Brain microvascular endothelial cell (primary cell): ENCODE results near the gene VPS25.

Experiments used
- DNase-seq: peaks from one replicate; pipeline ENCODE4 v3.0.0-alpha.2; 2020
- H3K27ac ChIP-seq: fragments of 250-450 bp; sonication (Bioruptor Pico); 2 replicates; pipeline ENCODE4 v1.5.1; 2020; ENCODE audit warnings: mild to moderate bottlenecking, moderate library complexity
- H3K27me3 ChIP-seq: fragments of 250-450 bp; sonication (Bioruptor Pico); replicated peaks from 2 replicates; pipeline ENCODE4 v1.5.1; 2020; ENCODE audit warnings: mild to moderate bottlenecking
- H3K36me3 ChIP-seq: fragments of 250-450 bp; sonication (Bioruptor Pico); replicated peaks from 2 replicates; pipeline ENCODE4 v1.5.1; 2020; ENCODE audit warnings: mild to moderate bottlenecking
- H3K4me3 ChIP-seq: 2 replicates; pipeline ENCODE4 v1.5.1; 2011; ENCODE audit warnings: low read depth, mild to moderate bottlenecking, control low read depth, low read length, moderate library complexity
- in situ Hi-C: cut with HindIII; loops from 2 replicates; pipeline ENCODE4 v1.10.0; 2017; ENCODE audit warnings: low sequenced_read_pairs, low pct_ligation_motif_present
- TF ChIP-seq, protein P1 (sequence below): IDR thresholded peaks from 2 replicates; pipeline ENCODE4 v1.5.1; 2011; ENCODE audit warnings: low read depth, mild to moderate bottlenecking, moderate library complexity, low read length, control low read depth, inconsistent platforms; ENCODE audit errors: missing control alignments

Gene VPS25

DNA sequence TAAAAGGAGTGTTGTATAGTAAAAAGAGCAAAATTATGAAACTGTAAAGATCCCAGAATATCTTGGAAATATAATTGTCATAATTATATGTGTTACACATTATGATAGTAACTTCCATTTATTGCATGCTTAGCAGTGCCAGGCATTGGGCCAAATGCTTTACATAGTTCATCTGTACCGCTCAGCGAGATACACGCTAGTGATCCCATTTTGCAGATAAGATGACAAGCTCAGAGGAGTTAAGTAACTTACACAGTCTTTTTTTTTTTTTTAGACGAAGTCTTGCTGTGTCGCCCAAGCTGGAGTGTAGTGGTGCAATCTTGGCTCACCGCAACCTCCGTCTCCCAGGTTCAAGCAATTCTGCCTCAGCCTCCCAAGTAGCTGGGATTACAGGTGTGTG is 21.6 kb upstream of the VPS25 start:
- in situ Hi-C loops, result no loop called here
- H3K27ac ChIP-seq, result no peak overlapping the region
- H3K27me3 ChIP-seq, result no peaks in the 10 kb centered on the region
- TF ChIP-seq, protein P1, sequence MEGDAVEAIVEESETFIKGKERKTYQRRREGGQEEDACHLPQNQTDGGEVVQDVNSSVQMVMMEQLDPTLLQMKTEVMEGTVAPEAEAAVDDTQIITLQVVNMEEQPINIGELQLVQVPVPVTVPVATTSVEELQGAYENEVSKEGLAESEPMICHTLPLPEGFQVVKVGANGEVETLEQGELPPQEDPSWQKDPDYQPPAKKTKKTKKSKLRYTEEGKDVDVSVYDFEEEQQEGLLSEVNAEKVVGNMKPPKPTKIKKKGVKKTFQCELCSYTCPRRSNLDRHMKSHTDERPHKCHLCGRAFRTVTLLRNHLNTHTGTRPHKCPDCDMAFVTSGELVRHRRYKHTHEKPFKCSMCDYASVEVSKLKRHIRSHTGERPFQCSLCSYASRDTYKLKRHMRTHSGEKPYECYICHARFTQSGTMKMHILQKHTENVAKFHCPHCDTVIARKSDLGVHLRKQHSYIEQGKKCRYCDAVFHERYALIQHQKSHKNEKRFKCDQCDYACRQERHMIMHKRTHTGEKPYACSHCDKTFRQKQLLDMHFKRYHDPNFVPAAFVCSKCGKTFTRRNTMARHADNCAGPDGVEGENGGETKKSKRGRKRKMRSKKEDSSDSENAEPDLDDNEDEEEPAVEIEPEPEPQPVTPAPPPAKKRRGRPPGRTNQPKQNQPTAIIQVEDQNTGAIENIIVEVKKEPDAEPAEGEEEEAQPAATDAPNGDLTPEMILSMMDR, result no peak
- H3K4me3 ChIP-seq, result no peak overlapping the region
- H3K36me3 ChIP-seq, result no peaks in the 10 kb centered on the region
- DNase-seq, result peak; percentile 32

DNA sequence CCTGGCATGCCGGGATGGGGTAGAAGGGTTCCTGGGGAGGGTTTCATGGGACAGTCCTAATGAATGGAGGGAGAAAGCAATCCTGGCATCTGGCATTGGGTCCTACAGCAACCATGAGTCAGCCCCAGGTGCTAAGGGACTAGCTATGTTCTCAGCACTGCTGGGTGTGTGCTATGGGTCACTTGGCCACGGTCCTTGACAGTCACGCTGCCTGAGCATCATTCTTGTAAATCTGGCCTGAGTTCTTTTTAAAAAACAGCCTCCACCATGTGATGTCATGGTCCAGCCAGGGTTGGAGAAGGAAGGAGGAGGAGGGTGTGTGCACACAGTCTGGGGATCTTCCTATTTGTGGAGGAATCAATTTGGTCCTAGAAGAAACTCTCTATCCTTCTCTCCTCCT is 18.5 kb upstream of the VPS25 start:
- no peak for DNase-seq
- no peaks in the 10 kb centered on the region for H3K36me3 ChIP-seq

DNA sequence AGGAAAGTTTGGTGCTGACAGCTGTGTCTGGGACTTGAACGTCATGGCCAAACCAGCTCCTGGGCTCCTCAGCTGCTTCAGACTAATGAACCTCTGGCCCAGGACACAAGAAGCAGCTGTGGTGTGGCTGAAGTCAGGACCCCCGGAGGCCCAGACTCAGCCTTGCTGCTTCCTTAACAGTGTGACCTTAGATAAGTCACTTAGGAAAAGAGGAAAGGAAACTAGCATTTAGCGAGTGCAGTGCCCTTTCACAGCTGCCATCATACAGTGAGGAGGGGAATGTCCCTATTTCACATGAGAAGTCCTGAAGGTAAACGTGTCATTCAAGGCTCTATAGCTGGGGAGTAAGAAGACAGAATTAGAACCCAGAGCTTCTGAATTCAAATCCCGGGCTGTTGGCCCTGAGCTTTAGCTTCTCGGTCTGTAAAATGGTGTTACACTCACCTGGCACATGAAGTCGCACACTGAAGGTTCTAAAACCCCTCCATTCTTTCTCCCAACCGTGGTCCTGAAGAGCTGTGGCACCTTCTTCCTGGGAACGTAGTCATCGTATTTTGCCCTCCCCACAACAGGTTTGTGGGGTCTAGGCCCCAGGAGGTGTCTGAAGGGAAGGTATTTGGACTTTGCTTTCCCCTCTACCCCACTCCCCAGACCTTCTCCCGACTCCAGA is 13.1 kb upstream of the VPS25 start:
- no peak for DNase-seq
- Histone ChIP-seq H3K27me3 (peaks cover 19% of the 10 kb centered on the region), H3K4me3 (no peak overlapping the region), H3K27ac (no peak overlapping the region), H3K36me3 (no peaks in the 10 kb centered on the region)
- TF ChIP-seq, protein P1, result no peak
- in situ Hi-C loops, result no loop called here

More for the DNA sequence above, 18.5 kb upstream of the VPS25 start:
- H3K27ac ChIP-seq, result no peak overlapping the region
- in situ Hi-C loops, result no loop called here
- H3K4me3 ChIP-seq, result no peak overlapping the region
- TF ChIP-seq, protein P1, result no peak
- peaks cover under 1% of the 10 kb centered on the region for H3K27me3 ChIP-seq

DNA sequence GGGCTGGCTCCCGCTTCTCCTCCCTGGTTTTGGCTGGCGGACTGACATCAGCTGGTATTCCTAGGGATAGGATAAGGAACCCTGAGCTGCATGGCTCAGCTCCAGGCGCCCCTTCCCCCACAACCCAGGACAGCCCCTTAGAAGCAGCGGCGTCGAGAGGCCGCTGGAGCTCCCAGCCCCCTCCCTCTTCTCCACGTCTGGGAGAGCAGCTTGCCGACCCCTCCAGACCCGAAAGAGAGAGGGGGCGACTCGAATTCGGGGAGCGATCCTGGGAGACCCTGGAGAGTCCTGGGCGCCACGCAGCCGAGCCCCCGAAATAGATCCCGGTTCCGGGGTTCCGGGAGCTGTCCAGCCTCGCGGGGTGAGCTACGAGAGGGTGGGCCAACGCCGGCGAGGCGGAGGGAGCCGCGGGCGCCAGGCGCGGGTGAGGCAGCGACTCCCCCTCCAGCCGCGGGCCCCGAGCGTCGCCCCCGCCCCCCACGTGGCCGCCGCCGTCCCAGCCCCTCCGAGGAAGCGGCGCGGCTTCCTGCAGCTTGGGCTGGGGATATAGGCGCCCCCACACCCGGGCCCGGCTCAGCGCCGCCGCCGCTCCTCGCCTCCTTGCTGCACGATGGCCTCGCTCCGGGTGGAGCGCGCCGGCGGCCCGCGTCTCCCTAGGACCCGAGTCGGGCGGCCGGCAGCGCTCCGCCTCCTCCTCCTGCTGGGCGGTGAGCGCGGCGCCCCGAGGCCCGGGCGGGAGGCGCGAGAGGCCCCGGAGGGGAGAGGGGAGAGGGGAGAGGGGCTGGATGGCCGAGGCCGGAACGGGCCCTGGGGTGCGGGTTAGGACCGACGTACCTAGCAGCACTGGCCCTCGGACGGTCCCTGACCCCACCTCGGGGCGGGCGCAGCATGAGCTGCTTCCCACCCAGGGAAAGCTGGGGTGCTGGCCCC is 12.3 kb upstream of the VPS25 start, which contains the start of gene RAMP2:
Gene RAMP2, plus strand, starts transcription at position 576 of the 930 bp plus-strand sequence. Its CDS starts 35 bp downstream, at position 611.
- H3K27me3 ChIP-seq, result peaks cover 19% of the 10 kb centered on the region
- DNase-seq, result no peak
- TF ChIP-seq, protein P1, result no peak
- in situ Hi-C loops, result no loop called here
- no peaks in the 10 kb centered on the region for H3K36me3 ChIP-seq
- peak within 1 kb of the TSS; percentile 43 for H3K4me3 ChIP-seq
- no peak within 1 kb of the TSS for H3K27ac ChIP-seq

DNA sequence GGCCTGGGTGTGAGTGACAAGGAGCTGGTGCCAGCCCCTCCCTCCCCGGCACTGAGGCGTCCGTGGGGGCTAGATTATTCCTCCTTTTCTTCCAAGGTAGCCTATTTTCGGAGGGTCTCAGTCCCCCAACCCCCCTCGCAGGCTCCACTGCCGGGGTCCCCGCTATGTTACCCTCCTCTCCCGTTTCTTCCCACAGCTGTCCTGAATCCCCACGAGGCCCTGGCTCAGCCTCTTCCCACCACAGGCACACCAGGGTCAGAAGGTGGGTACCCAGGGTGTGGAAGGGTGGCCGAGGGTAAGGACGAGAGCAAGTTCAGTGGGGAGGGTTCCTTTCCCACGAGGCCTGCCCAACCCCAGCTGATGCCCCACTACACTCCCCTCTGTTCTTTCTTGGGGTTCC is 11.6 kb upstream of the VPS25 start:
- peak overlapping the region; percentile 43 for H3K4me3 ChIP-seq
- H3K27me3 ChIP-seq, result peaks cover 19% of the 10 kb centered on the region

More for the DNA sequence above, 11.6 kb upstream of the VPS25 start:
- in situ Hi-C loops, result no loop called here
- no peak overlapping the region for H3K27ac ChIP-seq
- no peaks in the 10 kb centered on the region for H3K36me3 ChIP-seq
- DNase-seq, result no peak
- TF ChIP-seq, protein P1, result no peak
